HG02678 (cell line): ENCODE results near the gene UCK1.

Experiments
- ATAC-seq: cut with Tn5 transposase; IDR thresholded peaks from one replicate; pipeline ENCODE4 v1.9.1; 2021; ENCODE audit warnings: mild to moderate bottlenecking, moderate library complexity; ENCODE audit not compliant: unreplicated experiment

UCK1 gene

DNA sequence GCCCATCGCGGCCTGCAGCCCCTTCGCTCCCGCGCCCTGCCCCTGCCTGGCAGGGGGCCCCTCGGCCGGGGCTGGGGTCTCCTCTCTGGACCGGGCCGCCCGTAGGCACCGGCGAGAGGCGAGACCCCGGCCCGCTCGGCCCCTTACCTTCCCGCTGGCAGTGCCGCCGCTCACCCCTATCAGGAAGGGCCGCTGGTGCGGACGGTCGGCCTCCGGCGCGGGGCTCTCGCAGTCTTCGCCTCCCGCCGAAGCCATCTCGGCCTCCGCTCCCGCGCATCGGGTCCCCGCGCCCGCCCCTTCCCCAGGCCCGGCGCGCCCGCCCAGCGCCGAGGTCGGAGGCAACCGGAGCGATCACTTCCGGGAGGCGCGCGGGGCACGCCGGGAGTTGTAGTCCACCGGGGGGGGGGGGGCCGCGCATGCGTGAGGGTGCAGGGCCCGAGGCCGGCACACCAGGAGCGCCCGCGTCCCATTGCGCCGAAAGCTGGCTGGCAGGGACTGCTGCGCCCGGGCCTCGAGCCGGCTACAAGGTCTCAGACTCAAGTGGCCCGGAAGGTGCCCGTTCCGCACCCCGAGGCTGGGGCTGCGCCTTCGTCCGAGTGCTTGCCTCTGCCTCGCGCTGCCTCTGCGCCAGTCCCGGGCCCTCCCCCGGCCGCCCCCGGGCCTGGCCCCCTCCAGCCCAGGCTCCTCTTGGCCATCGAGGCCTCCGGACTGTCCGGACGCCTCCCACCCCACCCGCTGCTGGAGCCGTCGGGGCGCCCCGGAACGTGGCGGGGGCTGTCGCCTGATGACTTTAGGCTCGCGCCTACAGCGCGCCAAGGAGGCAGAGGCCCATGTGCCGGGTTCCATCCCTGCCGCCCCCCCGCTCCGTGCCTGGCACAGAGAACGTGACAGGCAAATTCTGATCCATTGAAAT, at the start of gene UCK1:
Gene UCK1, minus strand, starts transcription at position 344 of the 913 bp plus-strand sequence. Its CDS starts 89 bp downstream, at position 255.
- peak; percentile 81 for ATAC-seq

DNA sequence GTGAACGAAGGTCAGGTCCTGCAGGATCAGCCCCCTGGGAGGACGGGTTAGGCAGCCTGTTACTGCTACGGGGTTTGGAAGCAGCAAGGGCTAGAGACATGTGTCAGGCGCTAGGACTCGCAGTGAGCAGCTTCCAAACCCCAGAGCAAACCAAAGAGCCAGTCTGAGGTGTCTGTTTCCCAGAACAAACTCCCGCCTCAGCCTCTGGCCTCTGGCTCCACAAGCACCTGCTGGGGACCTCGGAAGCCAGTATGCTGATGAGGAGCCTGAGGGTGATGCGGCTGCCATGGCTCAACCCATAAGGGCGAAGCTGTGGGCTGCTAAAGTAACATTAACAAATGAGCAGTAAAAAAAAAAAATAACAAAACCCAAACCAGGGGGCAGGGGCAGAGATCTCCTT, 49.3 kb upstream of the UCK1 start:
- ATAC-seq, result no peak

GRCh38 chr9:131579789-131580211, 48.7 kb upstream of the UCK1 start:
- no peak for ATAC-seq

DNA sequence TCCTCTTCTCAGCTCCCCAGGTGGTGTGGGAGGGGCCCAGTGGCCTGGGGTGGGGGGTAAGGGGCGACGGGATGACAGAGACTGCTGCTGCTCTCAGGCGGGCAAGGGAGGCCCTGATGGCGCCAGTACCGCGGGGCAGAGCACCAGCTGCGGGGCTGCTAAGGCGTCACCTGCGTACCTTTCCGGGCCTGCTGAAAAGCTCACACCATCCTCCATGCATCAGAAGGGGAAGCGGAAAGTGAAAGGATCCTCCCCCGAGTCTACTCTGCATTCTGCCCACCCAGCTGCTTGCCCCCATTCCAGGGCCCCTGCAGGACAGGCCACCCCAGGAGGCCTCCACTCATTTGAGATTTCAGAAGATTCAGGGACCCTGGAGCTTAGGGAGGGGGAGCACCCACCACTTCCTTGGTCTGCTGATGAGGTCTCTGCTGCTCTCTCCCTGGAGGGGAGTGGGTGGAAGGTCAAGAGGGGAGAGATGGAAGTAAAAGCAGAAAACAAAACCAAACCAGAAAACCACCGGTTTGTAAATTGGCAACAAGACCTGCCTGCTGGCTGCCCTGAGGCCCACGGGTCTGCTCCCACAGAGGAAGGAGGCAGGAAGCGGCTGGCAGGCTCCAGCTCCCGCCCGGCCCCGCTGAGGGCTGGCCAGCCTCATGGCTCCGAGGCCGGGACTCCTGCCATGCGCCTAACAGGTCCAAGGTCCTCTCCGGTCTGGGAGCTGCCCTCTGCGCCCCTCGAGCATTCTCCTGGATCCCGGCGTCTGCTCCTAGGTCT, 47.9 kb upstream of the UCK1 start:
- peak; percentile 60 for ATAC-seq

GRCh38 chr9:131578021-131578420, 47.0 kb upstream of the UCK1 start:
- ATAC-seq, result no peak

DNA sequence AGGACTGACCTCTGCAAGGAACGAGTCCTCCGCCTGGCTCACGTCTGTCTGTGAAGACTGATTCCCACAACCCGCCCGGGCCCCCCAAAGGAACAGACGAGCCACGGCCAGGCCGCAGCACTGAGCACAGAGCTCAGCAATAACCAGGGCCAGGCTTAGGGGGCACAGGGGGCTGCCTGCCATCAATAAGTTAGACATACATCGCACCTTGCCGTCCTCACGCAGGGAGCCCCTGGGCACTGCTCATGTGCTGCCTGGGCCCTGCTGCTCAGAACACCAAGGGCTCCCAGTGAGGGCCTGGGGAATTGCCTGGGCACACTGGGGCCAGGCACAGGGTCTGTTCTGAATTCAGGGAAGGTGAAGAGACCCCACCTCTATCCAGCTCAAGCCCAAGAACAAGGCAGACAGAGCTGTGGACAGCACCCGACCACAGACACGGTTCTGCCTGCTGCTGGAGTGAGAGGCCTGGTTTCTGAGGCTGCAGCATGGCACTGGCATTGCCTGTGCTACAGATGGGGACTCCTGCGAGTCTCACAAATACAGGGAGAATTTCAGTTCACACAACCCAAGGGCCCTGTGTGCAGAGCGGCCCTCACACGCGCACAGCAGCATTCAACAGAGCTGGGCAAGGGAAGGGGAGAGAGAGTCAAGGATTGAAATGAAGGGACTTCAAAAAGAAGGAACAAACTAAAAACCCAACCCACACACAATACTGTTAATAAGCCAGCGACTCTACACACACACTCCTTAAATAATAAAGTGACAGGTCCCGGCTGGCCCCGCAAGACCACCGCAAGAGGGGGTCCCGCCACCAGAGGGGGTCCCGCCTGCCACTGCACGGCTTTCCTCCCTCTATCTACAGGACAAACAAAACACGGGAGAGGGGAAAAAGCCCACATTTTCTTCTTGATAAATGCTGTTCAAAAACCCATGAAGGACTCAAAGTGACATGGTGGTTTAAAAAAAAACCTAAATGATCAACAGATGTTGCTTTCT, 46.2 kb upstream of the UCK1 start:
- ATAC-seq, result no peak

GRCh38 chr9:131575946-131576853, 45.1 kb upstream of the UCK1 start:
- ATAC-seq, result no peak

DNA sequence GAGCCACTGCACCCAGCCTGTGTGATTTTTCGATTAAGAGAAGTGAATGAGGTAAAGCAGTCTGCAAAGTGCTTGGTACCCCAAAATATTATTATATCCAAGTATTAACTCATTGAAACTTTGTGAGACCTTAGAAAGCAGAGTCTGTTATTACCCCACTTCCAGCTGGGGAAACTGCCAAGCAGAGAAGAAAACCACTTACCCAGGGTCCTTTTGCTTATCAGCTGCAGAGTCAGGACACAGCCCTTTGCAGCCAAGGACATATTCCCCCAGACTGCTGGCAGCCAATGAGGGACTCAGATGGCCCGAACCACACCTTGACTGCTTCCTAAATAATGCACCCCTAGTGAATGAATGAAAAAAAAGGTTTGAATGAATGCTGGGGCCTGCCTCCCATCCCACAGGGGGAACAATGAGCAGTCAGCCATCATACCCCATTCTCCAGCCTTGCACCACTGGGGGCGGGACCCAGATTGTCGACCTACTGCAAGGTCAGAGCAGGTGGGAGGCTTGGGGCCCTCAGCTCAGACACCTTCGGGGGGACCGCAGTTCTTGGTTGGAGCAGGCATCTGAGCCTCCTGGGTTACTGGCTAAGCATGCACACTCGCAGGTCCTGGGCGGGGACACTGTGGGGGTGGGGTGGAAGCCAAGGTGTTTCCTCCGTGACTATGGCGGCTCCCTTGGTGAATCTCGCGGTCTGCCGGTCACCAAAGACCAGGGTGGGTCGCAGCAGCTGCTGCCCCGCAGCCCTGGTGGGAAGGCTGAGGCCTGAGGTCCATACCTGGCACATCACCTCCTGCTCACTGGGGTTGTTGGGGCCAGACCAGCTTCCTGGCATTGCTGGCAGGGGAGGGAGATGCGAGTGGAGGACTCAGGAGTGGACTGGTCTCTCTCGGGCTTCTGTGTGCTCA, 43.9 kb upstream of the UCK1 start:
- ATAC-seq, result no peak

DNA sequence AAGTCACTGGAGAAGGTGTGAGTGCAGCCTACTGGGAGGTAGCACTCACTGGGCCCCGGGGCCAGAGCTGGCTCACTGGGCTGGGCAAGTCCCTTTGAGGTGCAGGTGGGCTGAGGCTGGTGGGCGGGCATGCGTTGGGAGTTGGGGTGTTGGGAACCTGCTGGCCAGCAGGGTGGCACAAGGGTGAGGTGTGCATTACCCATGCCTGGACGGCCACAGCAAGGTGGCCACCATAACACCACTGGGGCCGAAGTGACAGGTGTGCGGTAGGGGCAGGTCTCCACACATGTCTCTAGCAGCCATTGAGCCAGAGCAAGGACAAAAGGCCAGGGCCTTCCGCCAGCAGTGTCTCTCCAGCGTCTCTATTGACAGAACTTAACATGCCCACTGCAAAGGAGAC, 36.8 kb upstream of the UCK1 start:
- ATAC-seq, result no peak

DNA sequence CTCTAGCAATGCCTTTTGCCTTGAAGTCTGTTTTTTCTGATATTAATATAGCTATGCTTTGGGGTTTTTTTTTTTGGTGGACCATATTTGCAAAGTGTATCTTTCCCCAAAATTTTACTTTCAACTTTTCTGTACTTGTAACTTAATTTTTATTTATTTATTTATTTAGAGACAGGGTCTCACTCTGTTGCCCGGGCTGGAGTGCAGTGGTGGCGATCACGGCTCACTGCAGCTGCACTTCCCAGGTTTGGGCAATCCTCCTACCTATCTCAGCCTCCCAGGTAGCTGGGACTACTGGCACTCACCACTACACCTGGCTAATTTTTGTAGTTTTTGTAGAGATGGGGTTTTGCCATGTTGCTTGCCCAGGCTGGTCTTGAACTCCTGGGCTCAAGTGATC, 35.1 kb upstream of the UCK1 start:
- no peak for ATAC-seq

DNA sequence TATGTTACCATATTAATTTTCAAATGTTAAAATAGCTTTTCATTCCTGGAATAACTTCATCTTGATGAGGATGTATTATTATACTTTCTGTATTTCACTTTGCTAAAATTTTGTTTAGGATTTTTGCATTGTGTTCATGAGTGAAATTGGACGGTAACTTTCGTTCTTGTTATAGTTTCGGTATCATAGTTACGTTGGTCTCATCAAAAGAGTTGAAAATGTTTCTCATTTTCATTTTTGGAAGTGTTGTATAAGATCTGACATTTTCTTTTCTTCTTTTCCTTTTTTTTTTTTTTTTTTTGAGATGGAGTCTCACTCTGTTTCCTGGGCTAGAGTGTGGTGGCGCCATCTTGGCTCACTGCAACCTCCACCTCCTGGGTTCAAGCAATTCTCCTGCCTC, 34.3 kb upstream of the UCK1 start:
- no peak for ATAC-seq

GRCh38 chr9:131562032-131562959, 31.2 kb upstream of the UCK1 start:
- no peak for ATAC-seq

GRCh38 chr9:131559421-131560000, 28.4 kb upstream of the UCK1 start:
- no peak for ATAC-seq

- no peak for ATAC-seq
These were observed 26.9 kb upstream of the UCK1 start for GRCh38 chr9:131557855-131558548.

DNA sequence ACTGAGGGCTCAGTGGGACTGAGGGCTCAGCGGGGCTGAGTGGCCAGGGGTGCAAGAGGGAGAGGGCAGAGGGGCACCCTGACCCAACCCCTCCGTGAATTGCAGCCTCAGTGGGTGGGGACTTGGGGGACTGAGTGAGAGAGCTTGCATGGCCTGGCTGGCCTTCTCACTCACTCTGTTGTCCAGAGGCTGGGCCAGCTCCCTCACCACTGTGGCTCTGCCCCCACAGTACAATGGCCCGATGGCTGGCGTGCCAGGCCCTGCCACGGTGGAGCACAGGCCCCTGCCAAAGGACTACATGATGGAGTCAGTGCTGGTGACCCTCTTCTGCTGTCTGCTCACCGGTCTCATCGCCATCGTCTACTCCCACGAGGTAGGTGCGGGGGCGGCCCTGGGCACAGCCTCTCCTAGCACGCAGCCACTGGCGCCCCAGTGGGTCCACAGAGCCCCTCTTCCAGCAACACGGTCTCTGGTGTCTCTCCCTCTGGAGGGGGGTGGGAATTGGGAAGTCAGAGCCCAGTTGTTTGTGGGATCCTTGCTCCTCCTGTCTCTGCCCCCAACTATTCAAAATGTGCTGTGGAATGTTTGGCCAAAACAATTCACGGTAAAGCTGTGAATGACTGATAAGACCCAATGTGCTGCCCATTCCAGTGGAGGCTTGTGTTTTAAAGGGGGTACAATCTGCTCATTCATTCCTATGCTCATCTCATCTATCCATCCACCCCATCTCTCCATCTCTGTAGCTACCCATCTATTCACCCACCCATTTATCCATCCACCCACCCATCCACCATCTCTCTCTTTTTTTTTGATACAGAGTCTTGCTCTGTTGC, 25.0 kb upstream of the UCK1 start:
- ATAC-seq, result no peak

DNA sequence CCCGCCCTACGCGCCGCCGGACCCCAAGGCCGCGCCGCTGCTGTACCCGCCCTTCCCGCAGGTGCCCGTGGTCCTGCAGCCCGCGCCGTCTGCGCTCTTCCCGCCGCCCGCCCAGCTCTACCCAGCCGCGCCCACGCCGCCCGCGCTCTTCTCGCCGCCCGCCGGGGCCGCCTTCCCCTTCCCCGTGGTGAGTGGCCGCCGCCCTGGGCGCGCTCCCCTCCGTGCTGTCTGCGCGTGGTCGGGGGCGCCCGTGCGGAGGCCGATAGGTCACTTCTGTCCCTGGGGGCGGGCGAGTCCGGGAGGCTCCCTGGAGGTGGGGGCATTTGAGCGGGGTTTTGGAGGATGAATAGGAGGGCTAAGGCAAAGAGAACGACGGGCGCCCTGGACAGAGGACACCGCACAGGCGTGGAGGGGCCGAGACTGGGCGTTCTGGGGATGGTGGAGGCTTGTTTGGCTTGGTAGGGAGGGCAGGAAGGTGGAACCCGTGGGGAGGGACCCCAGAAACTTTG, 23.8 kb upstream of the UCK1 start:
- ATAC-seq, result no peak
